ENCODE measurements around the gene EPS8L3. TPM values are rescaled to one million over a fixed set of nuclear protein-coding genes. Genes with fewer than 3 reads are reported as not detected.

EPS8L3 gene
- total RNA-seq, 1 experiment from 2014 or later = 0.17 TPM

GRCh38 chr1:109791495-109792043 lies 27.8 kb upstream of the EPS8L3 start:
- H3K27me3 Mint-ChIP-seq (ENCODE audit: low read depth) = peaks cover 4% of the 10 kb centered on the region; the same call in 1 of the 2 replicates
- ATAC-seq (0 out of 2 replicates have a peak, but pooled peaks have one; percentile 2), DNase-seq (ENCODE audit: low spot score) (no peak)
- no peak for TF ChIP-seq SOX15 (CRISPR knock-in tag; IDR thresholded peaks at IDR 0.05)
- TF ChIP-seq NFATC4 (CRISPR knock-in tag; IDR thresholded peaks at IDR 0.05) = no peak
- TF ChIP-seq NR1H2 (CRISPR knock-in tag; IDR thresholded peaks at IDR 0.05) = no peak
- no peak for TF ChIP-seq ZNF425 (CRISPR knock-in tag; conservative IDR thresholded peaks at IDR 0.05)
- TF ChIP-seq ZNF423 (CRISPR knock-in tag; IDR thresholded peaks at IDR 0.05) = no peak
- no peak for TF ChIP-seq ATF1 (CRISPR knock-in tag; IDR thresholded peaks at IDR 0.05)
- no peak for TF ChIP-seq ESRRA (CRISPR knock-in tag; IDR thresholded peaks at IDR 0.05; ENCODE audit: borderline replicate concordance)
- TF ChIP-seq ZNF671 (CRISPR knock-in tag; IDR thresholded peaks at IDR 0.05) = no peak
- no peak for TF ChIP-seq ZNF121 (CRISPR knock-in tag; IDR thresholded peaks at IDR 0.05)
- no peak for TF ChIP-seq CDX4 (CRISPR knock-in tag; IDR thresholded peaks at IDR 0.05; ENCODE audit: borderline replicate concordance)
- TF ChIP-seq E2F5 (CRISPR knock-in tag; IDR thresholded peaks at IDR 0.05) = no peak
- TF ChIP-seq TP53 (CRISPR knock-in tag; IDR thresholded peaks at IDR 0.05) = no peak
- TF ChIP-seq E2F1 (CRISPR knock-in tag; IDR thresholded peaks at IDR 0.05) = no peak
- no peak for TF ChIP-seq STAT6 (CRISPR knock-in tag; conservative IDR thresholded peaks at IDR 0.05; ENCODE audit: low read depth)
- TF ChIP-seq CREB1 (CRISPR knock-in tag; IDR thresholded peaks at IDR 0.05) = no peak
- no peak for TF ChIP-seq ZNF512 (CRISPR knock-in tag; IDR thresholded peaks at IDR 0.05; ENCODE audit: borderline replicate concordance)
- no peak for TF ChIP-seq RORB (CRISPR knock-in tag; IDR thresholded peaks at IDR 0.05)
- TF ChIP-seq MAX (CRISPR knock-in tag; IDR thresholded peaks at IDR 0.05) = no peak
- H3K9me3 Mint-ChIP-seq = no peaks in the 10 kb centered on the region
- ChIA-PET POLR2A (interaction anchor here (1.9 kb wide), 1 partner anchor 193 kb away, joined by 7 read pairs; the partner anchor contains the start of gene AHCYL1), CTCF (interaction anchor here (0.6 to 4.7 kb wide), 37 partner anchors 9 to 238 kb away, joined by 3 to 75 read pairs (median 4); partner anchors contain the start of genes AHCYL1 and CSF1)
- no peaks in the 10 kb centered on the region for H3K36me3 Mint-ChIP-seq
- H3K27ac Mint-ChIP-seq = no peak overlapping the region
- peaks cover 34% of the 10 kb centered on the region for H3K4me1 Mint-ChIP-seq
- no peak overlapping the region for H3K4me3 Mint-ChIP-seq
